ENCODE data around the gene GSDME.

GSDME gene

DNA sequence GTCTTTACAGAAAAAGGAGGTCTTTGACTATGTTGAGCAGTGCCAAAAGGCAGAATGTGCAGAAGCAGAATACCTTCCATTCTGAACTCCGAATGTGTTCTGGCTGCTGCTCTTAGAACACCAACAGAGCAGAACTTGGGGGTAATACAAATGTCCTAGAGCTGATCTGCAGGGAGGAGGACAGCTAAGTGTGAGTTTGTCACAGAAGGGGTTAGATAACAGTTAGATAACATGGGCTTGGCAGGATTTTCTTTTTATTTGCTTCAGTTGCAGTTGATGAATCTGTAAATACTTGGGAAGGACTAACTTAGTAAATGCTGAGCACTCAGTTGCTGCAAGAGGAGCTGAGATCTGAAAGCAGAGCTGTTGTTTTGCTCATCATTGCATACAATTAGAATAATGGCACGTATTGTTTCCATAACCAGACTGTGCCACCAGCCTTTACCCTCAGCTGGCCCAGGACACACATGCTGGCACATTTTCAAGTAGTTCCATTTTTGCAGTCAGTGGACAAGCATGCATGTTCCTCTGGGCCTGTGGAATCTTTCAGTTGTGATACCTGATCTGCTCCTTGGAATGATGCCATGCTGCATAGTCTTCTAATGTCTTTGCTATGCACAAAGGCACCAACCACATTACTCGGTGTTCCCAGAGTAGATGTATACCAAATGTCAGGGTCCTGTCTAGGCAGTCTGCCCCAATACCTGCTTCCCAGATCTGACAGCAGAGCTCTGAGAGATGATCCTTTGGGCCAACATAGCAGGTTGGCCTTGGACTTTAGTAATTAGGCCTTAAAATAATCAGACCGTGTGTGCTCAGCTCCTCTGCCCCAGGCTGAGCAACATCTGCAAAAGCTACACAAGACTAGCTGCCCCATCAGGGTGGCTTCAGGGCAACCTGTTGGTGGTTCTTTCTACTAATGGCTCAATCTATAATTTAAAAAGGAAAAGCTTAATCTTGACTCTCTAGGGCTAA, 55.7 kb downstream of the GSDME start:
- DNase-seq (no peak), ATAC-seq (no peak)
- H3K4me3 Mint-ChIP-seq = no peak overlapping the region
- H3K9me3 Mint-ChIP-seq = no peaks in the 10 kb centered on the region
- H3K27ac Mint-ChIP-seq = no peak overlapping the region
- no peaks in the 10 kb centered on the region for H3K27me3 Mint-ChIP-seq
- peaks cover 9% of the 10 kb centered on the region for H3K36me3 Mint-ChIP-seq (ENCODE audit: low read depth)
- peaks cover 2% of the 10 kb centered on the region for H3K4me1 Mint-ChIP-seq

DNA sequence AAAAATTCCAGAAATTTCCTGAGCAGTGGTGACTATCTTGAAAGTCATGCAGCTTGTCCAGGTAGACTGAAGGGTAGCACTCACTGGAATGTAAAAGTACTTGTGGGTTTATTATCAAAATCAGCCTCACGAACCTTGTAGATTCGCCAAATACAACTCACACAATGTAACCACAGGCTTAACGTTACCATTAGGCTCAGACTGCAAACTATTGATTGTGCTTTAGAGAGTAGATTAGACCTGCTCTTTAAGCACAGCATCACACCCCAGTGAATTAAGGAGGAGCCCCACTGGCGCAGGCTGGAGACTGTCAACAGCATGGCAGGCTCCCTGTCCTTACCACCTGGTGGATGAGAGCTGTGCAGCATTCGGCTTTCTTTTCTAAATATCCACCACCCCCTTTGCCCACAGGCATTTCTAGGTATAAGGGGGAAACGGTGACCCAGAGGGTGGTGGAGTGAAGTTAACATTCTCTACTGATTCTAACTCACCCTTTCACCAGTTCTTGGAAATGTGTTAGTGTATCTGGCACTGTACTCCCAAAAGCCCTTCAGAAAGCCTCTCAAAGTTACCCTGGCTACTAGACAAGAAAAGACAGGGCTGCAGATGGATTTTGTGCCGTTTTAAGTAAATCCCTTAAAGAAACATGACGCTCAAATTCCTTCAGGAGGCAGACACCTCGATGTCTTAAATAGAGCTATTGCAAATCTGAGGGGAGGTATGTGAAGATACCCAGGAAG, 56.6 kb downstream of the GSDME start:
- Mint-ChIP-seq H3K4me1 (peaks cover 2% of the 10 kb centered on the region), H3K9me3 (no peaks in the 10 kb centered on the region), H3K27ac (no peak overlapping the region), H3K4me3 (no peak overlapping the region), H3K36me3 (ENCODE audit: low read depth) (peaks cover 9% of the 10 kb centered on the region), H3K27me3 (no peaks in the 10 kb centered on the region)
- ATAC-seq (no peak), DNase-seq (no peak)

- H3K4me1 Mint-ChIP-seq = no peaks in the 10 kb centered on the region
- no peaks in the 10 kb centered on the region for H3K27me3 Mint-ChIP-seq
- DNase-seq (no peak), ATAC-seq (no peak)
- no peak overlapping the region for H3K27ac Mint-ChIP-seq
- no peaks in the 10 kb centered on the region for H3K9me3 Mint-ChIP-seq
- H3K36me3 Mint-ChIP-seq (ENCODE audit: low read depth) = peaks cover 12% of the 10 kb centered on the region
- no peak overlapping the region for H3K4me3 Mint-ChIP-seq
These were observed 58.6 kb downstream of the GSDME start for GRCh38 chr7:24698531-24699266.

DNA sequence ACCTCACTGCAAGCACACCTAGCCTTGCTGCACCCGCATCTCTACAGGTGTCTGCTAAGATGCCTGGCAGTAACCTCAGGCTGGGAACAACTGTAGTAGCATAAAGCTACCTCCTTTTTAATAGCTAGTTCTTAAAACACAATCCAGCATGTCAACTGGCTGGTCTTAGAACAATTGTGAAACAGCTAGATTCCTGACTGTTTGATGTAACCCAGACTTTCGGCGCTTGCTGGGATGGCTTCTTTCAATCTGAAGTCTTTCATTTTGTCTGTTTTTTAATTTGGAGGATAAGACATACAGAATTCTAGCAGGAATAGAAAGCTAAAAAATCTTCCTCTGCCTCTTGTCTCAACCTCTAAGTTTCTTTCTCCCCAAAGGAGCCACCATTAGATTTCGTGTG, 59.8 kb downstream of the GSDME start:
- Mint-ChIP-seq H3K9me3 (no peaks in the 10 kb centered on the region), H3K4me3 (no peak overlapping the region), H3K36me3 (ENCODE audit: low read depth) (peaks cover 19% of the 10 kb centered on the region), H3K27me3 (no peaks in the 10 kb centered on the region), H3K27ac (no peak overlapping the region), H3K4me1 (no peaks in the 10 kb centered on the region)
- ATAC-seq (no peak), DNase-seq (no peak)

- DNase-seq (no peak), ATAC-seq (no peak)
- no peak overlapping the region for H3K4me3 Mint-ChIP-seq
- no peaks in the 10 kb centered on the region for H3K27me3 Mint-ChIP-seq
- no peak overlapping the region for H3K27ac Mint-ChIP-seq
- peaks cover 22% of the 10 kb centered on the region for H3K36me3 Mint-ChIP-seq (ENCODE audit: low read depth)
- H3K4me1 Mint-ChIP-seq = no peaks in the 10 kb centered on the region
- H3K9me3 Mint-ChIP-seq = no peaks in the 10 kb centered on the region
These were observed 64.7 kb downstream of the GSDME start for GRCh38 chr7:24692592-24692991.

- Mint-ChIP-seq H3K27me3 (no peaks in the 10 kb centered on the region), H3K4me1 (no peaks in the 10 kb centered on the region), H3K4me3 (no peak overlapping the region), H3K36me3 (ENCODE audit: low read depth) (peaks cover 36% of the 10 kb centered on the region), H3K27ac (no peak overlapping the region), H3K9me3 (no peaks in the 10 kb centered on the region)
- no peak for DNase-seq
- no peak for ATAC-seq
These were observed 67.0 kb downstream of the GSDME start for GRCh38 chr7:24690251-24690650.

DNA sequence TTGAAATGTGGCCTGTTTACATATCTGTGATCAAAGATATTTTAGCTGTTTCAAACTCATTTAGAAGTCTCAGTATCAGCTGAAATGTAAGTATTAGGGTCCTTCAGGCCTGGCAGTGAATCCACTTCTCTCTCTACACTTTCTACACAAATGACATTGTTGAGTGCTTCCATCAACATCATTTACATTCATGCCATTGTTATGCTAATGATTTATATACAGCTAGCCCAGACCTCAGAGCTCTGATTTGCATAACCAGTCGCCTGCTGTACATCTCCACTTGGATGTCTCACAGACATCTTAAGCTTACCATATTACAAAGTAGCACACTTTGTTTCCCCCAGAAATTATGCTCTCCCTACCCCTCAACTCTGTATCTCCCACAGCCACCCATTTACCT, 71.6 kb downstream of the GSDME start:
- Mint-ChIP-seq H3K9me3 (no peaks in the 10 kb centered on the region), H3K27ac (no peak overlapping the region), H3K4me3 (no peak overlapping the region), H3K36me3 (ENCODE audit: low read depth) (peaks cover 44% of the 10 kb centered on the region), H3K27me3 (no peaks in the 10 kb centered on the region), H3K4me1 (no peaks in the 10 kb centered on the region)
- ATAC-seq = no peak
- no peak for DNase-seq

- Mint-ChIP-seq H3K4me1 (peaks cover 5% of the 10 kb centered on the region), H3K4me3 (no peak overlapping the region), H3K27me3 (no peaks in the 10 kb centered on the region), H3K27ac (no peak overlapping the region), H3K36me3 (ENCODE audit: low read depth) (peaks cover 15% of the 10 kb centered on the region), H3K9me3 (no peaks in the 10 kb centered on the region)
- no peak for DNase-seq
- ATAC-seq = no peak
These were observed 86.5 kb downstream of the GSDME start for GRCh38 chr7:24670782-24671181.

- no peaks in the 10 kb centered on the region for H3K9me3 Mint-ChIP-seq
- H3K4me1 Mint-ChIP-seq = peaks cover 5% of the 10 kb centered on the region
- H3K36me3 Mint-ChIP-seq (ENCODE audit: low read depth) = peaks cover 15% of the 10 kb centered on the region
- no peak overlapping the region for H3K27ac Mint-ChIP-seq
- DNase-seq (no peak), ATAC-seq (no peak)
- no peaks in the 10 kb centered on the region for H3K27me3 Mint-ChIP-seq
- no peak overlapping the region for H3K4me3 Mint-ChIP-seq
These were observed 87.2 kb downstream of the GSDME start for GRCh38 chr7:24669971-24670591.

- H3K4me1 Mint-ChIP-seq = peaks cover 7% of the 10 kb centered on the region
- no peak for DNase-seq
These were observed 88.2 kb downstream of the GSDME start for GRCh38 chr7:24668927-24669635.

DNA sequence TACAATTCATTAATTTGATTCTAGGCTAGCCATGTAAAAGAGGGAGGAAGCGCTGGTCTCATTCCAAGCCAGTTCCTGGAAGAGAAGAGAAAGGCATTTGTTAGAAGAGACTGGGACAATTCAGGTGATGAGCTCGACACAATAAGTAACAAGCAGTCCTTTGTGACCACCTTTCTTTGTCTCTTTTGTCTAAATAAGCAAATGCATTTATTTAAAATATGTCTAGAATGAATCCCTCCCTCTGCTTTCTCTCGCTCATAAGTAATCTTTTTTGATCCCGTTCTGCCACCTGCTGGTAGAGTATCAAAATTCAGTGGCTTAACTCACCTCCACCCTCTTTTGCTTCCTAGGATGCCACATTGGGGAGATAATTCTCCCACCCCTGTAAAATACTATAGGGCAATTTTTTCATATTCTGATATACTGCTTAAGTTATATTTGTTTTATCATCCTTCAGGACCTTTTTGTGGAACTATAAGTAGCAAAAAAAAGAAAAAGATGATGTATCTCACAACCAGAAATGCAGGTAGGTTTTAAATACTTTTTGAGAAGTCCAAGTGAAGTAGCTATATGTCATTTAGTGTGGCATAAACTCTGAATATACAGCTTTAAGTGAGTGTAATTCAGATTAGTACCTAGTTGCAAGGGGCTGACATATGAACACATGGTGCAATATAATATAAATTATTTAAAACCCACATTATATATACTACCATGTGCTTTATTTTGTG, 91.5 kb downstream of the GSDME start:
- Mint-ChIP-seq H3K9me3 (no peaks in the 10 kb centered on the region), H3K4me3 (no peak overlapping the region), H3K27ac (no peak overlapping the region), H3K4me1 (peaks cover 4% of the 10 kb centered on the region), H3K27me3 (no peaks in the 10 kb centered on the region), H3K36me3 (ENCODE audit: low read depth) (peaks cover 6% of the 10 kb centered on the region)
- ATAC-seq (no peak), DNase-seq (peak; percentile 36)

More at GRCh38 chr7:24668927-24669635, 88.2 kb downstream of the GSDME start:
- peaks cover 8% of the 10 kb centered on the region for H3K36me3 Mint-ChIP-seq (ENCODE audit: low read depth)
- no peak for ATAC-seq
- H3K27ac Mint-ChIP-seq = no peak overlapping the region
- H3K9me3 Mint-ChIP-seq = no peaks in the 10 kb centered on the region
- no peaks in the 10 kb centered on the region for H3K27me3 Mint-ChIP-seq
- H3K4me3 Mint-ChIP-seq = no peak overlapping the region

DNA sequence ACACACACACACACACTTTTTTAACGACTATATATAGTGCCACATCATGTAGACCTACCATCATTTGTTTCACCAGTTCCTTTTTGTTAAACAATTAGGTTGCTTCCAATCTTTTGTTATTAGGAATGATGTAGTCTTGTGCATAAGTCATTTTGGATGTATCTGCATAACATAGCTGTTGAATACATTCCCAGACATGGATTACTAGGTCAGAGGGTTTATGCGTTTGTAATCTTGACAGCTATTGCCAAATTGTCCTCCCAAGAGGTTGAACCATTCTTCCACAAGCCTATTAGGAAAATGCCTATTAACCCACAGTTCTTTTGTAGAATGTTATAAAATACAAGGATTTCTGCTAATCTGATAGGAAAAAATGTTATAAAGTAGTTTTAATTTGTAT, 96.7 kb downstream of the GSDME start:
- no peak overlapping the region for H3K4me3 Mint-ChIP-seq
- H3K36me3 Mint-ChIP-seq (ENCODE audit: low read depth) = peaks cover 16% of the 10 kb centered on the region
- no peak for ATAC-seq
- no peaks in the 10 kb centered on the region for H3K27me3 Mint-ChIP-seq
- no peak overlapping the region for H3K27ac Mint-ChIP-seq
- H3K4me1 Mint-ChIP-seq = peaks cover 4% of the 10 kb centered on the region
- DNase-seq = no peak
- no peaks in the 10 kb centered on the region for H3K9me3 Mint-ChIP-seq

DNA sequence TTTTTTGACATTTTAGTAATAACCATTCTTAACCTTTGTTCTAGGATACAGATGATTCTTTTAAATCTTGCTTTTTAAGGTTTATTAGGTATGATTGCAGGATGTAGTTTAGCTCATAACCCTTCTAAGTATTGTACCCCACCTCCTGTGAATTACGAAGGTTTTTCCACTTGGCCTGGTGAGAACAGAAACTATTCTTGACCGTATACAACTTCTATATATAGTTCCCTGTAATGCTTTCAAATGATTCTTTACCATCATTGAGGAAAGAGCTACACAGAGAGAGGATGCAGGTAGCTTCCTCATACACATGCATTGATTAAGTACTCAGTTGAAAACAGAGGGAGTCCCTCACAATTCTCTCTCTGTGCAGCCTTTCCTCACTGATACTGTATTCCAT, 97.8 kb downstream of the GSDME start:
- Mint-ChIP-seq H3K36me3 (ENCODE audit: low read depth) (peaks cover 16% of the 10 kb centered on the region), H3K27ac (no peak overlapping the region), H3K9me3 (no peaks in the 10 kb centered on the region), H3K4me1 (peaks cover 4% of the 10 kb centered on the region), H3K4me3 (no peak overlapping the region), H3K27me3 (no peaks in the 10 kb centered on the region)
- ATAC-seq (no peak), DNase-seq (no peak)
